ENCODE measurements around the gene GAP43.

Gene GAP43

GRCh38 chr3:115699706-115700105, 76.4 kb downstream of the GAP43 start:
- Histone ChIP-seq H3K27ac (no peak overlapping the region), H3K9me3 (no peaks in the 10 kb centered on the region), H3K36me3 (no peaks in the 10 kb centered on the region), H3K27me3 (peaks cover 4% of the 10 kb centered on the region), H3K4me1 (ENCODE audit: control insufficient read depth in 1 of 2, insufficient read depth in 1 of 2, low read depth in 1 of 2, low read length in 1 of 2) (no peaks in the 10 kb centered on the region), H3K4me3 (ENCODE audit: low read depth in 1 of 2, low read length in 1 of 2) (no peak overlapping the region)
- no peak for TF ChIP-seq CTCF (IDR thresholded peaks at IDR 0.05)

- peaks cover 4% of the 10 kb centered on the region for H3K27me3 ChIP-seq
- H3K27ac ChIP-seq, result no peak overlapping the region
- H3K36me3 ChIP-seq, result no peaks in the 10 kb centered on the region
- no peak overlapping the region for H3K4me3 ChIP-seq (ENCODE audit: low read depth in 1 of 2, low read length in 1 of 2)
- TF ChIP-seq CTCF (IDR thresholded peaks at IDR 0.05), result no peak
- H3K4me1 ChIP-seq (ENCODE audit: control insufficient read depth in 1 of 2, insufficient read depth in 1 of 2, low read depth in 1 of 2, low read length in 1 of 2), result no peaks in the 10 kb centered on the region
- no peaks in the 10 kb centered on the region for H3K9me3 ChIP-seq
Measured at GRCh38 chr3:115702598-115702997, 79.3 kb downstream of the GAP43 start.

- Histone ChIP-seq H3K4me3 (ENCODE audit: low read depth in 1 of 2, low read length in 1 of 2) (no peak overlapping the region), H3K4me1 (ENCODE audit: control insufficient read depth in 1 of 2, insufficient read depth in 1 of 2, low read depth in 1 of 2, low read length in 1 of 2) (no peaks in the 10 kb centered on the region), H3K27ac (no peak overlapping the region), H3K27me3 (peaks cover 3% of the 10 kb centered on the region), H3K36me3 (no peaks in the 10 kb centered on the region), H3K9me3 (no peaks in the 10 kb centered on the region)
- no peak for TF ChIP-seq CTCF (IDR thresholded peaks at IDR 0.05)
Measured at GRCh38 chr3:115704661-115705338, 81.5 kb downstream of the GAP43 start.

- no peak overlapping the region for H3K4me3 ChIP-seq (ENCODE audit: low read depth in 1 of 2, low read length in 1 of 2)
- no peaks in the 10 kb centered on the region for H3K4me1 ChIP-seq (ENCODE audit: control insufficient read depth in 1 of 2, insufficient read depth in 1 of 2, low read depth in 1 of 2, low read length in 1 of 2)
- no peaks in the 10 kb centered on the region for H3K9me3 ChIP-seq
- no peaks in the 10 kb centered on the region for H3K36me3 ChIP-seq
- H3K27ac ChIP-seq, result no peak overlapping the region
- peaks cover 12% of the 10 kb centered on the region for H3K27me3 ChIP-seq
- TF ChIP-seq CTCF (IDR thresholded peaks at IDR 0.05), result no peak
Measured at GRCh38 chr3:115706311-115706829, 83.1 kb downstream of the GAP43 start.

GRCh38 chr3:115708540-115708939, 85.2 kb downstream of the GAP43 start:
- TF ChIP-seq CTCF (IDR thresholded peaks at IDR 0.05), result no peak
- Histone ChIP-seq H3K27me3 (peaks cover 12% of the 10 kb centered on the region), H3K36me3 (no peaks in the 10 kb centered on the region), H3K4me1 (ENCODE audit: control insufficient read depth in 1 of 2, insufficient read depth in 1 of 2, low read depth in 1 of 2, low read length in 1 of 2) (no peaks in the 10 kb centered on the region), H3K9me3 (no peaks in the 10 kb centered on the region), H3K4me3 (ENCODE audit: low read depth in 1 of 2, low read length in 1 of 2) (no peak overlapping the region), H3K27ac (no peak overlapping the region)
